IPS DF 4.7 (cell line): ENCODE data around the gene ABCB10.
A peak's percentile ranks its signal among the peaks of the same experiment; 100 is the strongest.
"Not testable (repeated sequence)": the region's sequence is repeated elsewhere in the genome, so short reads cannot be mapped to it uniquely, and the experiment has no call there.

Source experiments
- DNase-seq: peaks from one replicate; pipeline ENCODE4 v3.0.0-alpha.2; 2013; ENCODE audit warnings: low spot score; ENCODE audit errors: extremely low read depth

The ABCB10 gene

GRCh38 chr1:229558460-229559335 is at the start of gene ABCB10:
ABCB10 (minus strand) TSS chr1:229558707; CDS start chr1:229558652, 55 bp downstream.
- peak; percentile 93 for DNase-seq

GRCh38 chr1:229607370-229607769 is 48.9 kb upstream of the ABCB10 start:
- no peak for DNase-seq

- no peak for DNase-seq
Observed at GRCh38 chr1:229603371-229604005, 45.0 kb upstream of the ABCB10 start.

- DNase-seq, result no peak
Observed at GRCh38 chr1:229600229-229600628, 41.7 kb upstream of the ABCB10 start.

- DNase-seq, result no peak
Observed at GRCh38 chr1:229599218-229599954, 40.9 kb upstream of the ABCB10 start.

- no peak for DNase-seq
Observed at GRCh38 chr1:229597877-229598276, 39.4 kb upstream of the ABCB10 start.

- DNase-seq, result no peak
Observed at GRCh38 chr1:229596925-229597699, 38.6 kb upstream of the ABCB10 start.

GRCh38 chr1:229595876-229596275 is 37.4 kb upstream of the ABCB10 start:
- not testable (repeated sequence) for DNase-seq

- DNase-seq, result no peak
Observed at GRCh38 chr1:229594227-229595008, 35.9 kb upstream of the ABCB10 start.

- DNase-seq, result no peak
Observed at GRCh38 chr1:229593800-229594199, 35.3 kb upstream of the ABCB10 start.

- no peak for DNase-seq
Observed at GRCh38 chr1:229590119-229590518, 31.6 kb upstream of the ABCB10 start.

- no peak for DNase-seq
Observed at GRCh38 chr1:229585338-229585737, 26.8 kb upstream of the ABCB10 start.

GRCh38 chr1:229582715-229583114 is 24.2 kb upstream of the ABCB10 start:
- DNase-seq, result no peak

- no peak for DNase-seq
Observed at GRCh38 chr1:229582011-229582694, 23.6 kb upstream of the ABCB10 start.

- DNase-seq, result no peak
Observed at GRCh38 chr1:229581485-229581884, 23.0 kb upstream of the ABCB10 start.

GRCh38 chr1:229579059-229579673 is 20.7 kb upstream of the ABCB10 start:
- no peak for DNase-seq

- DNase-seq, result no peak
Observed at GRCh38 chr1:229578168-229579058, 19.9 kb upstream of the ABCB10 start.

- no peak for DNase-seq
Observed at GRCh38 chr1:229574679-229575442, 16.4 kb upstream of the ABCB10 start.
